Measurements from ENCODE around the gene ABHD2.
"Not testable (repeated sequence)": the region's sequence is repeated elsewhere in the genome, so short reads cannot be mapped to it uniquely, and the experiment has no call there.

The ABHD2 gene

DNA sequence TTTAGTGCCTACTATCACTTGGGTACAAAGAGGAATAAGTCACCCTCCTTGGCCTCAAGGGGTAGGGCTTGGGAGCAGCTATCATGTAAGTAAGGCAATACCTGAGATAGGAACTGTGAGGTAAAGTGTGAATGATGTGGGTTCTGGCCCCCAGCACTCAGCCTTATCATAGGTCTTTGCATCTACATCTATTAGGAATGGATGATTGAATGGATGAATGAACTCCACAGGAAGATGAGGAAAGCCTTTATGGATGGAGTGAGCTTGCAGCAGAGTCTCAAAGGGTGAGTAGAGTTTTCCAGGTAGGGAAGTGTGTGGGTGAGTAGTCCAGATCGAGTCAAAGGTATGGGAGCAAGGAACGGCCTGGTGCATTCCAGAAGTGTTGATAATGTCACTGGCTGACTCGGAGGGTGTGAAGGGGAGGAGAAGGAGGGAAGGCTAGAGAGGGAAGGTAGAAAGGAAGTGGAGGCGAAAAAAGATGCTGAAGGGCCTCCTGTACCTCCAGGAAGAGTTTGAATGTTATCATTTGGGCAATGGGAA is 13.1 kb upstream of the ABHD2 start:
- DNase-seq, result no peak

GRCh38 chr15:89075846-89076245 is 12.4 kb upstream of the ABHD2 start:
- no peak for DNase-seq

DNA sequence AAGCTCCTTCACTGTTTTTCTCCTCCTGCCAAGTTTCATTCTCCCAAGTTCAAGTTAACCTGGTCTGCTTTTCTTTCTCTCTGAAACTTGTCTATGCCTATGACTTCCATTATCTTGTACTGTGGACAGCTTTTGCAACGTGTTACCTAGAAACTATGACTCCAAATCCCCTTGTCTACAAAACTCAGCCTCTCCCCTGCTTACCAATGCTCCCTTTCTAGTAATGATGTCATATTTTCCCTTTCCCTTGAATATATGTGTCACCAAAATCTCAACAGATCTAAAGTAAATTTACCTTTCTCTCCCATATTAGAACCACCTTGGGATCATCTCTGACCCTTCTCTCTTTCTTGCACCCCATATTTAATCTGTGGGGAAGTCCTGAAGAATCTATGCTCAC is 10.5 kb upstream of the ABHD2 start:
- no peak for DNase-seq

DNA sequence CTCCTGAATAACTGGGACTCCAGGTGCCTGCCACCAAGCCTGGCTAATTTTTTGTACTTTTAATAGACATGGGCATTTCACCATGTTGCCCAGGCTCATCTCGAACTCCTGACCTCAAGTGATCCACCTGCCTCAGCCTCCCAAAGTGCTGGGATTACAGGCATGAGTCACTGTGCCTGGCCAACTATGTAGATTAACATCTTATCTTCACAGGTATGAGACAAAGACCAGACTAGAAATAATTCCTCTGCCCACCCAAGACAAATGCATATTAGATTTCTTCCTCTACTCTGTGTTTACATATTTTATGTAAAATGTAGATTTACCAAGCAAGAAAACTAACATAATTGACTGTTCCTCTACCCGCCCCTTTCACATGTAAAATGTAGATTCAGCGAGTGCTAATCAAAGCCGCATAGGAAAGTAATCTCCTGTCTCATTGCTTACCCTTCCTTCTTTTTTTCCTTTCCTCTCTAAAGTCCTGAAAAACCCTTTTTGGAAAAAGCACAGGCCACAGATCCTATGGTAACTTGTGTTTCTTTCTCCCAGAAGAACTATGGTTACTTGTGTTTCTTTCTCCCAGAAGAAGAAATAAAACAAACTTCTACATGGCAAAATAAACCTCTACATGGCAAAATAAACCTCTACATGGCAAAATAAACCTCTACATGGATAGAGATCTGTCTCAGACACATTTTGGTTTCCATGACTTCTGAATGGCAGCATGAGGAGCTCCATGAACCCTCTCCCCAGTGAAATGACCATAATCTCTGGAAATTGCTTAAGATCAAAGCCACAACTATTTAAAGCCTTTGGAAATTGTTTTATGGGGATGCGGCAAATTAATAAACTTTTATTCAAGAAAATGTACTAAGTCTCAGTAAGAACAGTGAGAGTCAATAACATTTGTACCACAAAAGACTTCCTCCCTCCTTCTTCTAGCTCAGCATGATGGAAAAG is 9.1 kb upstream of the ABHD2 start:
- DNase-seq, result no peak

DNA sequence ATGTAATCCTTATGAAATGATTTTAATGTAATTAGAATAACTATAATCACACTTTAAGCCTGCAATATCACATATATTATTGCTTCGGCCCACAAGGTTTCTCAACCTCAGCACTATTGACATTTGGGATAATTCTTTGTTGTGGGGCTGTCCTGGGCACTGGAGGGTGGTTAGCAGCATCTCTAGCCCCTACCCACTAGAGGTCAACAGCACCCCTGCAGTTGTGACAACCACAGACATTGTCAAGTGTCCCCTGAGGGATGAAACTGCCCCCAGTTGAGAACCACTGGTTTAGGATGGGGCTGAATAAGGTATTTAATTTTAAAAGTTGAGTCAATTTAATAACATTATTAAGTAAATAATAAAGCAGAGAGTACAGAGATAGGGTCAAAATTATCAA is 6.4 kb upstream of the ABHD2 start:
- DNase-seq, result no peak

DNA sequence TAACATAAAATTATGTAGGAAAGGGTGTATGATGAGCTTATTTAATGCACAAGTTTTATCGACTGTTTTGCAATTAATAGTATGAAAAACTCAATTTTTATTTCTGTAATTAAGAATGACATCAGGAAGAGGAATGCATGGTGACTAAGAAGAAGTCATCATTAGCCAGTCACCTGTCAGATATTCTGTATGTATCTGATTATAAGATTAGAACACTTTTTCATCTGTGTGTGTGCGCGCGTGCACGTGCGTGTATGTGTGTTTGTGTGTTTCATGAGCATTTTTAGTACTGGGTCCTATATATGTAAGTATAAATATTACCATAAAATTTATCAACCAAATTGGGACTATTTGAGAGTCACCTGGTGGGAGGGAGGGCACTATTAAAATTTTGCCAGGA is 5.0 kb upstream of the ABHD2 start:
- no peak for DNase-seq

- no peak for DNase-seq
These were observed 2.8 kb upstream of the ABHD2 start for GRCh38 chr15:89085289-89085926.

GRCh38 chr15:89085933-89086332 is 2.3 kb upstream of the ABHD2 start:
- DNase-seq, result not testable (repeated sequence)

DNA sequence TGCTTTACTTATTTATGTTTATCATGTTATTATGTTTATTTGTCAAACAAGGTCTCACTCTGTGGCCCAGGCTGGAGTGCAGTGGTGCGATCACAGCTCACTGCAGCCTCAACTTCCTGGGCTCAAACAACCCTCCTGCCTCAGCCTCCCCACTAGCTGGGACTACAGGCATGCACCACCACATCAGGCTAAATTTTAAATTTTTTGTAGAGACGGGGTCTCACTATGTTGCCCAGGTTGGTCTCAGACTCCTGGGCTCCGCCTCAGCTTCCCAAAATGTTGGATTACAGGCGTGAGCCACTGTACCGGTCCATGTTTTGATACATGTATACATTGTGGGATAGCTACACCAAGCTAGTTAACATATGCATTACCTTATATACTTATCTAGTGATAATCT is 1.9 kb upstream of the ABHD2 start:
- not testable (repeated sequence) for DNase-seq

- no peak for DNase-seq
These were observed 961 bp upstream of the ABHD2 start for GRCh38 chr15:89087161-89087829.

DNA sequence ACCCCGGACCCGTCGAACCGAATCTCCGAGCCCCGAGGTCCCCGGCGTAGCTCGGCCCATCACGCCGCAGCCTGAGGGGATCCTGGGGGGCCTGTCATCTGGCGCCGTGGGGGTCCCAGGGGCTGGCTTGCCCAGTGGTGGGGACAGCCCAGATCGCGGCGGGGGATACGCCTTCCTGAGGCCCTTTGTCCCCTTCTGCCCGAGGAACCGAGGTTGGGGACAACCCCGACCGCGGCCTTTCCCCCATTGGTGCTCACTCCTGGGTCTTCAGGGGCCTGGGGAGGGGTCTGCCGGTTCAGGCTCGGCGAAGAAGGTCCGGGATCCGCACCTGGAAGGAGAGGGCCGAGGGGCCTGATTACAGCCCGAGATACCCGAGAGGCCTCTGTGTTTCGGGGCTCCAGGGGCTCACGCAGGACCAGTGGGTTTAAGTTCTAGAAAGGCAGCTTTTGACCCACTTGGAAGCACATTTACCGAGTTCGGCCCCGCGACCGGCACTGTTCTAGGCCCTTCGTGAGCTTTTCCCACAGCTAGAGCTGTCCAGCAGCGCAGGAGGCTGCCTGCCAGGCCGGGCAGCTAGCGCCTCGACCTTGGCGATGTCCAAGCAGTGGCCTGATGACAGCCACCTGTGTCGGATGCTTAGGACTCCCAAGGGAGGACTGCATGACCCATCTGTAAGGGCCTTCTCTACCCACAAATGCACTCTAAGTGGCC is 504 bp downstream of the ABHD2 start:
- DNase-seq, result no peak

DNA sequence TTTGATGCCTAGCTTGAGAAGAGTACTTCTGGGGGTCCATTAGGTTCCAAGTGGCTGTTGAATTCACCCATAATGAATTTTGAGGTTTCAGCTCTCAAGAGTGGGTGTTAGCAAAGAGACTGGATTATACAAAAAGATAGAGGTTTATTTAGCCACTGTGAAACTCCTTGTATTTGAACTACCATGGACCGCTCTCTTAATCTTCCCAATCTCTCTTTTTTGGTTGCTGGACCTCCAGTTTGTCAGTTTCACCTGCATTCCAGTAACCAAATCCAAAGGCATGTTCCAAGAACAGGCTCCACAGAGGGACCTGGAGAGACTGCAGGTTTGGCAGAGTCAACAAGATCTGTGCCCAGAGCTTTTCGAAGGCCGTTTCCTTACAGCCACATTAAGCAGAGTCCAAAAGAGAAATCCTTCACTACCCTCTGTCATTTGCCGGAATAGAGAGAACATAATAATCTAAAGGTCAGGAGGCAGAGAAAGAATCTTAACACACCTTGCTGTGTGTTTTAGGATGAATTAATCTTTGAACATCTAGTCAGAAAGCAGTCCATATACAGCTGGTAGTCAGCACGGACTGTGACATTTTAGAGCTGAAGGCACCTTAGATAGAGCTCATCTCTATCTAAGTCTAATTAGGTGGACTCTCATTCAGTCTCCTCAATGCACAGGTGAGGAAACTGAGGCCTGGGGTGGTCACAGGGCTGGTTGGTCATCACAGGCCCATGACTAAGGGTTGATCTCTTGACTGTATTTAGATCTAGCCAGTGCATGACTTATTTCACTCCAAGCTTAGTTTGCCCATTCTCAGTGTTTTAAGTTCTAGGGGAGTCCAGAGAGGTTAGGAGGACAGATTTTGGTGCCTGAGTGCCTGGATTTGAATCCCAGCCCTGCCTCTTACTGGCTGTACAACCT is 1.3 kb downstream of the ABHD2 start:
- DNase-seq, result no peak

- peak; percentile 53 to 56 for DNase-seq
These were observed 2.8 kb downstream of the ABHD2 start for GRCh38 chr15:89090791-89091626.

DNA sequence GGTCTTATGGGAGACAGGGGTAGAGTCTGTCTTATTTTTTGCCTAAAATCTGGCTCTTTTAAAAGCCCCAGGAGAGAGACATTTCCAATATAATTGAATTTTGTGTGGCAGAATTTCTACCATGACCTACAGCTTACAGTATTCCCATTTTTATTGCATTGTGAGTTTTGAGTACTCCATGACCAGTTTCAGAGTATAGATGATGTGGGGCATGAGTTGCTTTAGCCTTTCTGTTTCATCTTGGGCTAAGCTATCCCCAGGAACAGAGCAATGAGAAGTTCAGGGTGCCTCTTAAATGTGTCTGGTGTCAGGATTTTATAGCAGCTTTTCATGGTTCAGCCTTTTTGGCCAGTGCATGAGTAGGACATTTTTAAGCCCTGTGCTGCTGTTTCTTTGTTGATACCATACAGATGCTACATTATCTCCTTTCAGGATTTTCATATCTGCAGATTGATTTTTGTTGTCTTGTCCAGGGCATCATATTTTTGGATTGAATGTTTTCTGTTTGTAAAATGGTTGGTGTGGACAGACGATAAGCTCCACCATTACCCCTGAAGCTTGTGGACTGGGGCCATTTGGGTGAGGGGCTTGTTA is 3.5 kb downstream of the ABHD2 start:
- DNase-seq, result no peak

GRCh38 chr15:89093509-89093908 is 5.3 kb downstream of the ABHD2 start:
- DNase-seq, result no peak

DNA sequence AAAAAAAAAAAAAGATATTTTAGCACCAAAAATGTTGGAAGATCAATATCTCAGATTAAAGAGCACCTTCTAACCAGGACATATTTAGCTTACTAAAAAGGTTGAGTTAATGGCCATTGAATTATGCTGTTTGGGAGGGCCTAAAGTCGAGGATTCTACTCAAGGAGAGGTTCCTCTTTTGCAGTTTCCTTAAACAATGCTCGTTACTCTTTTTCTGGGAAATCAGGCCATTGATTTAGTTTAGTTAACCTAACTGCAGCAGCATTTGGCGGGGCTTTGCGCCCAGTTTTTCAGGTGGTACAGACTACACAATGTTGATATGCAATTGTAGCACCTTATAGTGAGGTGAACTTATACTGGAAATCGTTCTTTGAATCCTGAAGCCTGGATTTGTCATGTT is 6.8 kb downstream of the ABHD2 start:
- no peak for DNase-seq

DNA sequence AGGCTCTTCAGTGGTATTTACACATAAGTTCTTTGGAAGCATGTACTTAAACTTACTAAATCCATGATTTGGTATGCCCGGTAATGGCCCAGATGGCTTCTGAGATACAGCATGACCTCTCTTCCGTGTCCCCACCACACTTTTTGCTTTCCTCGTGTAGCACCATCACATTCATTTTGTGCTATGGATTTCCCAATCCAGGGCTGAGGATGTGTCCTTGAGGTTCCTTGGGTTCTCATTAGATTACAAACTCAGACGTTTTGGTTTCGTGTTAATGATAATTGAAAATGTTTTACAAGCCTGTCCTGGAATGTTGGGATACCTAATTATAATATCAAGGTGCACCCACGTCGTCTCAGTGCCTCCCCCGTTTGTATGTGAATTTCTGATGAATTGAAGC is 7.3 kb downstream of the ABHD2 start:
- DNase-seq, result no peak

GRCh38 chr15:89096664-89097063 is 8.4 kb downstream of the ABHD2 start:
- DNase-seq, result no peak

- DNase-seq, result no peak
These were observed 9.1 kb downstream of the ABHD2 start for GRCh38 chr15:89097313-89097712.

DNA sequence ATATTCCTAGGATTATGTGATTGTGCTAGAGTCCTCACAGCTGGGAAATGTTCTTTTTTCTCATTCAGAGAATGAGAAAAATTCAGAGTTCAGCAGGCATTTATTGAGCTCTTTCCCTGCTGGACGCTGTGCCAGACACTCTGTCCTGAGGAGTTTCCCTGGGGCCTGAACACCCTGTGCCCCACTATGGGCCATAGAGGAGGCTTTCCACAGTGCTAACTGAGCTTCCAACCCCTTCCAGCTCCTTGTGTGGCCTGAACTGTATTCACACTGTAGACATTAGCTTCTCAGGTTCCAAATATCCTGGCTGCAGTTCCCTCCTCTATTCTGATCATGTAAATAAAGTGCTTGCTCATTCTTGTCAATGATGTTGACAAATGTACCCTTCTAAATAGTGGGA is 10.0 kb downstream of the ABHD2 start:
- no peak for DNase-seq

Data from CD4-positive, alpha-beta T cell treated with Interferon alpha-2 for 1 hour (primary cell).